Measurements from ENCODE around the gene ENOX1. TPM values are rescaled to one million over a fixed set of nuclear protein-coding genes. Genes with fewer than 3 reads are reported as not detected.

The ENOX1 gene
- total and polyA plus RNA-seq, 2 of the 8 experiments (the other 6 are each of a cell fraction or from before 2014, with no cell fraction given) = 0.23 to 0.37 TPM

DNA sequence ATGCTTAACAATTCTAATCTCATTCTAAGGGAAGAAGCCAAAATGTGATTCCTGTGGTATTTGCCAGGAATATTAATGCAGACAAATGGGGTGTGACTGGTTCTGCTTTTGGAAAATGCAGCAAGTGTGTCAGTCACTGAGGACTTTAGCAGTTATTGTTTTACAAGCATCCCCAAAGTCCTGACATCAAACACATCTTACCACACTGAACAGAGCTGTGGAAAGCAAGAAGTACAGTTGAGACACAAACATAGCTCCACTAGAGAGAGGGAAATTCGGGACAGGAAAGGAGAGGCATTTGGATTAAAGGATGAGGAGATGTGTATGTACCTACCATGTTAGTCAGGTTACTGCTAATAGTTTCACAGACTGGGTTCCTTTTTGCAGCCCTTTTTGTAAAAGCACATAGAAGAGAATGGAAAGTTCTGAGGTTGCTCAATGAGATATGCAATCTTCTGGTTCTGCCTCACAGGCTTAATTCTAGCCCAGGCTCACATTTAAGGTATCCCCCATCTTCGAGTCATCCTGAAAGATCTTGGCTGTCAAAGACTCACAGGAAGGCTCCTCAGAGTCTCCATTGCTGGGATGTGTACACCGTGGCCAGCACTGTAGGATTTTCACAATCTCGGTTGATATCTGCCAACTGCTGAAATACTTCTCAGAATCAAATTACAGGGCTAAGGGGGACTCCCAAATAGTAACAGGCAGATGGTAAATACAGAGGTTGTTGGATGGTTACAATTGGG lies 446.8 kb downstream of the ENOX1 start:
- Histone ChIP-seq H3K36me3 (ENCODE audit: control insufficient read depth in 2 of 4, insufficient read depth in 4 of 4, low read length in 3 of 4) (no peaks in the 10 kb centered on the region), H2AFZ (ENCODE audit: low read length) (no peak overlapping the region), H4K8ac (ENCODE audit: extremely low read depth, insufficient read depth, low read length) (no peak overlapping the region), H3K79me2 (ENCODE audit: control insufficient read depth in 1 of 2, insufficient read depth in 2 of 2, low read length in 2 of 2) (no peaks in the 10 kb centered on the region), H2BK20ac (ENCODE audit: low read length) (no peak overlapping the region), H3K27me3 (replicated peaks in 1 of 4; ENCODE audit: control insufficient read depth in 3 of 4, extremely low read depth in 1 of 4, insufficient read depth in 3 of 4, low read length in 3 of 4) (no peaks in the 10 kb centered on the region; a peak in 1 of 7 replicates), H3K79me1 (ENCODE audit: low read depth, low read length) (no peaks in the 10 kb centered on the region), H4K20me1 (replicated peaks in 1 of 2; ENCODE audit: control insufficient read depth in 1 of 2, insufficient read depth in 2 of 2, low read length in 2 of 2) (no peaks in the 10 kb centered on the region), H2BK120ac (replicated peaks; ENCODE audit: low read depth, low read length) (no peak overlapping the region), H3K14ac (ENCODE audit: insufficient read length) (no peak overlapping the region), H3K4me3 (ENCODE audit: extremely low read depth in 1 of 4, insufficient read depth in 2 of 4, low read depth in 3 of 4, low read length in 4 of 4) (no peak overlapping the region), H3K4me2 (ENCODE audit: insufficient read depth in 1 of 2, low read depth in 2 of 2, low read length in 2 of 2) (no peak overlapping the region), H3K18ac (ENCODE audit: extremely low read depth, low read length) (no peak overlapping the region), H2BK15ac (ENCODE audit: low read length) (no peak overlapping the region), H3K9me3 (ENCODE audit: insufficient read depth in 2 of 2, low read depth in 1 of 2, low read length in 1 of 2) (no peaks in the 10 kb centered on the region), H2BK5ac (ENCODE audit: low read depth, low read length) (no peak overlapping the region), H3K4me1 (replicated peaks in 1 of 4; ENCODE audit: control insufficient read depth in 3 of 4, insufficient read depth in 4 of 4, low read length in 3 of 4) (no peaks in the 10 kb centered on the region), H4K5ac (ENCODE audit: insufficient read length, low read depth, low read length) (no peak overlapping the region), H3K23me2 (ENCODE audit: low read depth, low read length) (no peaks in the 10 kb centered on the region; the same call in 1 of the 2 replicates), H3K27ac (ENCODE audit: low read depth, low read length) (no peak overlapping the region), H4K91ac (replicated peaks; ENCODE audit: insufficient read length, low read length) (no peak overlapping the region), H2AK5ac (ENCODE audit: low read depth, low read length) (no peak overlapping the region), H3K56ac (replicated peaks; ENCODE audit: insufficient read length, low read depth, low read length) (no peak overlapping the region), H3K4ac (replicated peaks; ENCODE audit: insufficient read length, low read depth, low read length) (no peak overlapping the region), H2BK12ac (ENCODE audit: low read depth, low read length) (no peak overlapping the region), H3K9ac (replicated peaks in 1 of 4; ENCODE audit: extremely low read depth in 1 of 4, low read depth in 3 of 4, low read length in 3 of 4) (no peak overlapping the region), H3K23ac (ENCODE audit: insufficient read length) (no peak overlapping the region)
- no peak for FAIRE-seq
- TF ChIP-seq RBBP5 (IDR thresholded peaks at IDR 0.05; ENCODE audit: borderline replicate concordance, low read depth, low read length) (no peak), POLR2AphosphoS5 (IDR thresholded peaks at IDR 0.05; ENCODE audit: low read depth, low read length) (no peak), SRF (IDR thresholded peaks at IDR 0.05; ENCODE audit: low read depth, low read length) (no peak), SUZ12 (IDR thresholded peaks at IDR 0.05; ENCODE audit: low read length) (no peak), JUND (IDR thresholded peaks at IDR 0.05; ENCODE audit: low read length) (no peak)
- 93% methylated on average over 4 of the region's 4 CpGs; no CpG with 5 or more reads in 1 of the 2 experiments for WGBS, 2 experiments (ENCODE audit: extremely low coverage in 1 of 2, insufficient coverage in 1 of 2, insufficient read length in 1 of 2, insufficient replicate concordance in 2 of 2, low coverage in 1 of 2, low lambda C conversion rate in 2 of 2, missing lambda C conversion rate in 1 of 2)
- DNase-seq (ENCODE audit: low read depth in 1 of 2, low spot score in 2 of 2) = no peak
- POLR2A ChIA-PET (ENCODE audit: partially characterized antibody) = no interaction called here
- CTCF ChIA-PET (ENCODE audit: partially characterized antibody) = interaction anchor here (1.4 kb wide), 1 partner anchor 51 kb away, joined by 3 read pairs; no protein-coding TSS in a partner anchor

Measured in H1 (cell line).